CD14-positive monocyte (primary cell): Measurements from ENCODE around the gene PHOX2B. TPM values are rescaled to one million over a fixed set of nuclear protein-coding genes. Genes with fewer than 3 reads are reported as not detected.

Source experiments
- DNase-seq, 3 donors: peaks; one replicate each; pipeline ENCODE4 v3.0.0-alpha.2; 2011 to 2022
- H2AFZ ChIP-seq: 2 replicates; pipeline ENCODE4 v1.6.0; 2012; ENCODE audit warnings: mild to moderate bottlenecking, low read depth, low read length, inconsistent platforms; ENCODE audit not compliant: insufficient read depth, poor library complexity, severe bottlenecking
- H3K27ac ChIP-seq, 2 donors: 1 replicate in 1 of 2; 2 replicates in 1 of 2; pipeline ENCODE4 v1.5.1; 2012 to 2013; ENCODE audit warnings: low read length in 2 of 2, control low read depth in 1 of 2, inconsistent platforms in 1 of 2, low read depth in 1 of 2, mild to moderate bottlenecking in 1 of 2
- H3K27me3 ChIP-seq, 2 donors: one replicate each; pipeline versions ENCODE4 v1.6.0 to v1.6.1; 2011 to 2013; ENCODE audit warnings: low read length in 2 of 2; ENCODE audit not compliant: control insufficient read depth in 2 of 2, insufficient read depth in 2 of 2
- H3K36me3 ChIP-seq, 2 donors: replicated peaks in 1 of 2; 1 replicate in 1 of 2; 2 replicates in 1 of 2; pipeline versions ENCODE4 v1.5.1 to v1.6.1; 2012 to 2013; ENCODE audit warnings: low read length in 2 of 2, control low read depth in 1 of 2, inconsistent platforms in 1 of 2, mild to moderate bottlenecking in 1 of 2; ENCODE audit not compliant: insufficient read depth in 2 of 2, control insufficient read depth in 1 of 2
- H3K4me1 ChIP-seq, 2 donors: 1 replicate in 1 of 2; 2 replicates in 1 of 2; pipeline versions ENCODE4 v1.5.1 to v1.6.1; 2012 to 2013; ENCODE audit warnings: low read length in 2 of 2, control low read depth in 1 of 2, inconsistent platforms in 1 of 2, mild to moderate bottlenecking in 1 of 2, moderate library complexity in 1 of 2; ENCODE audit not compliant: insufficient read depth in 2 of 2, control insufficient read depth in 1 of 2
- H3K4me2 ChIP-seq: replicated peaks from 2 replicates; pipeline ENCODE3; 2012; ENCODE audit warnings: low read length, moderate library complexity, mild to moderate bottlenecking; ENCODE audit not compliant: poor library complexity, severe bottlenecking; ENCODE audit errors: extremely low read depth
- H3K4me3 ChIP-seq, 3 experiments: fragments of 200-600 bp in 1 of 3; sonication (generic) in 1 of 3; replicated peaks in 1 of 3; 1 replicate in 2 of 3; 2 replicates in 1 of 3; pipeline ENCODE4 v1.5.1; 2011 to 2013; ENCODE audit warnings: low read length in 3 of 3, mild to moderate bottlenecking in 3 of 3, control low read depth in 2 of 3, low read depth in 2 of 3, inconsistent platforms in 1 of 3, moderate library complexity in 1 of 3
- H3K79me2 ChIP-seq: 2 replicates; pipeline ENCODE4 v1.6.0; 2012; ENCODE audit warnings: mild to moderate bottlenecking, control low read depth, inconsistent platforms, low read length, moderate library complexity; ENCODE audit not compliant: insufficient read depth
- H3K9ac ChIP-seq: 2 replicates; pipeline ENCODE4 v1.6.0; 2017; ENCODE audit warnings: low read length, mild to moderate bottlenecking; ENCODE audit not compliant: insufficient read depth, poor library complexity, severe bottlenecking
- H3K9me3 ChIP-seq, 2 donors: replicated peaks in 1 of 2; 1 replicate in 1 of 2; 2 replicates in 1 of 2; pipeline versions ENCODE4 v1.5.1 to v1.6.1; 2012 to 2013; ENCODE audit warnings: low read length in 2 of 2, control low read depth in 1 of 2; ENCODE audit not compliant: control insufficient read depth in 1 of 2, insufficient read depth in 1 of 2
- H4K20me1 ChIP-seq: 2 replicates; pipeline ENCODE4 v1.6.0; 2012; ENCODE audit warnings: mild to moderate bottlenecking, low read length, control low read depth, moderate library complexity; ENCODE audit not compliant: insufficient read depth
- H3K27ac Mint-ChIP-seq, 7 donors: one replicate each; pipeline ENCODE4 v1.8.0; 2020; ENCODE audit warnings: mild to moderate bottlenecking in 7 of 7, mixed read lengths in 7 of 7, moderate library complexity in 6 of 7, inconsistent platforms in 2 of 7
- H3K27me3 Mint-ChIP-seq, 3 donors: one replicate each; pipeline ENCODE4 v1.8.0; 2021 to 2022; ENCODE audit warnings: low read depth in 3 of 3, mild to moderate bottlenecking in 3 of 3, mixed read lengths in 3 of 3, moderate library complexity in 3 of 3, inconsistent platforms in 1 of 3
- H3K36me3 Mint-ChIP-seq, 2 donors: one replicate each; pipeline ENCODE4 v1.8.0; 2020; ENCODE audit warnings: mixed read lengths in 2 of 2, inconsistent platforms in 1 of 2, mild to moderate bottlenecking in 1 of 2
- H3K4me1 Mint-ChIP-seq: one replicate; pipeline ENCODE4 v1.8.0; 2020; ENCODE audit warnings: mild to moderate bottlenecking, mixed read lengths
- H3K4me3 Mint-ChIP-seq, 2 donors: one replicate each; pipeline ENCODE4 v1.8.0; 2020; ENCODE audit warnings: mild to moderate bottlenecking in 2 of 2, mixed read lengths in 2 of 2, moderate library complexity in 1 of 2
- H3K9me3 Mint-ChIP-seq, 7 donors: one replicate each; pipeline ENCODE4 v1.8.0; 2020 to 2022; ENCODE audit warnings: mixed read lengths in 7 of 7, mild to moderate bottlenecking in 6 of 7, moderate library complexity in 6 of 7, inconsistent platforms in 2 of 7
- WGBS: methylation state at CpG from one replicate; pipeline ENCODE4 v1.1.5; 2013; ENCODE audit warnings: missing lambda C conversion rate; ENCODE audit not compliant: insufficient coverage; 5-methylcytosine and 5-hydroxymethylcytosine counted together
- intact Hi-C, 2 donors: fragments of 100-400 bp; cut with micrococcal nuclease; formaldehyde crosslinking; loops; one replicate each; pipeline versions ENCODE4 v1.15.0 to v1.15.1; 2023
- polyA plus RNA-seq, 3 donors: library from polyadenylated mRNA; depleted of rRNA in 1 of 3; unstranded in 2 of 3; stranded (reverse) in 1 of 3; fragments of 300-500 nt in 2 of 3; fragments of >200 nt in 1 of 3; fragmentation: Illumina TruSeq in 2 of 3; gene quantifications; 1 replicate in 2 of 3; 2 replicates in 1 of 3; pipeline ENCODE4 v1.2.3, GENCODE V29; 2012 to 2021
- TF ChIP-seq, protein P1 (sequence below): fragments of 200-600 bp; IDR thresholded peaks from one replicate; pipeline ENCODE4 v1.8.0; 2022; ENCODE audit warnings: antibody characterized with exemption, mild to moderate bottlenecking

Gene PHOX2B
- polyA plus RNA-seq, 3 donors, result not detected

DNA sequence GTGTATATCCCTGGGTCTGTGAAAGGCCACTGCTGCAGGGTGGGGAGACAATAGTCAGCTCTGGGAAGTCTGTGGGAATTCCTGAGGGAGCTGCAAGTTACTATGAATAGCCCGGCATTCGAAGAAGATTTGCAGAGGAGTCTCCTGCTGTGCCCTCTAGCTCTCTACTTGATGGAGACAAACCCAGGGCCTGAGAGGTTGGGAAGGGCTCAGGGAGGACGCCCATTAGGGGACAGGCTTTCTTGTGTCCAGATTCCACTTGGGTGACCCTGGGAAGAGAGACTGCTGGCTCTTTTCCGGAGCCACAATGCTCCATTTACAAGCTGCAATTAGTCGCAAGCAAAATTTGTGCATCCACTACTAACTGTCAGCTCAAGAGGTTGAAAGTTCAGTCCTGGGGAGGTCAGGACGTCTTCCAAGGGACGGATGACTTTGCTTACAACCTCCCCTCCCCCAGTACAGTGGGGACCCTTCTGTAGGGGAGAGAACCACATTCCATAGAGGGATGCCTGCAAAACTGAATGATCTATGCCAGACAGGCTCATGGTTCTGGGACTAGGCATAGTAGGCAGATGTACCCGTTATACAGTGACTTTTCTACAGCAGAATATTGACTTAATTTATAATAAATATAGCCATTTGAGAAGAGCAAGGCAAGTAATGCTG lies 48.2 kb upstream of the PHOX2B start:
- Mint-ChIP-seq H3K27me3 (peaks cover 3 to 20% (median 5%) of the 10 kb centered on the region in 3 donors), H3K36me3 (no peaks in the 10 kb centered on the region), H3K4me3 (no peak overlapping the region), H3K9me3 (peaks cover 0 to 6% (median 0%) of the 10 kb centered on the region in 7 donors), H3K4me1 (no peaks in the 10 kb centered on the region), H3K27ac (no peak overlapping the region)
- no peaks in the 10 kb centered on the region for H3K79me2 ChIP-seq
- no peaks in the 10 kb centered on the region for H3K9me3 ChIP-seq
- 37% methylated on average over 3 of the region's 8 CpGs for WGBS
- H4K20me1 ChIP-seq, result no peaks in the 10 kb centered on the region
- no peak overlapping the region for H3K27ac ChIP-seq
- no peak overlapping the region for H3K4me2 ChIP-seq
- intact Hi-C loops, result no loop called here
- H3K36me3 ChIP-seq, result no peaks in the 10 kb centered on the region
- peaks cover 4 to 10% of the 10 kb centered on the region in 2 donors for H3K27me3 ChIP-seq
- DNase-seq, result no peak
- no peaks in the 10 kb centered on the region for H3K4me1 ChIP-seq
- no peak overlapping the region for H3K9ac ChIP-seq
- TF ChIP-seq, protein P1, sequence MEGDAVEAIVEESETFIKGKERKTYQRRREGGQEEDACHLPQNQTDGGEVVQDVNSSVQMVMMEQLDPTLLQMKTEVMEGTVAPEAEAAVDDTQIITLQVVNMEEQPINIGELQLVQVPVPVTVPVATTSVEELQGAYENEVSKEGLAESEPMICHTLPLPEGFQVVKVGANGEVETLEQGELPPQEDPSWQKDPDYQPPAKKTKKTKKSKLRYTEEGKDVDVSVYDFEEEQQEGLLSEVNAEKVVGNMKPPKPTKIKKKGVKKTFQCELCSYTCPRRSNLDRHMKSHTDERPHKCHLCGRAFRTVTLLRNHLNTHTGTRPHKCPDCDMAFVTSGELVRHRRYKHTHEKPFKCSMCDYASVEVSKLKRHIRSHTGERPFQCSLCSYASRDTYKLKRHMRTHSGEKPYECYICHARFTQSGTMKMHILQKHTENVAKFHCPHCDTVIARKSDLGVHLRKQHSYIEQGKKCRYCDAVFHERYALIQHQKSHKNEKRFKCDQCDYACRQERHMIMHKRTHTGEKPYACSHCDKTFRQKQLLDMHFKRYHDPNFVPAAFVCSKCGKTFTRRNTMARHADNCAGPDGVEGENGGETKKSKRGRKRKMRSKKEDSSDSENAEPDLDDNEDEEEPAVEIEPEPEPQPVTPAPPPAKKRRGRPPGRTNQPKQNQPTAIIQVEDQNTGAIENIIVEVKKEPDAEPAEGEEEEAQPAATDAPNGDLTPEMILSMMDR, result no peak
- H3K4me3 ChIP-seq, result no peak overlapping the region
- no peak overlapping the region for H2AFZ ChIP-seq

GRCh38 chr4:41795796-41796385 lies 47.4 kb upstream of the PHOX2B start:
- Histone ChIP-seq H3K79me2 (no peaks in the 10 kb centered on the region), H2AFZ (no peak overlapping the region), H3K4me3 (no peak overlapping the region), H3K4me2 (no peak overlapping the region), H3K9me3 (no peaks in the 10 kb centered on the region), H3K4me1 (no peaks in the 10 kb centered on the region), H3K27me3 (peaks cover 6 to 10% of the 10 kb centered on the region in 2 donors), H4K20me1 (no peaks in the 10 kb centered on the region), H3K9ac (no peak overlapping the region), H3K27ac (no peak overlapping the region), H3K36me3 (no peaks in the 10 kb centered on the region)
- Mint-ChIP-seq H3K4me3 (no peak overlapping the region), H3K9me3 (peaks cover 0 to 3% (median 0%) of the 10 kb centered on the region in 7 donors), H3K4me1 (no peaks in the 10 kb centered on the region), H3K27ac (no peak overlapping the region), H3K36me3 (no peaks in the 10 kb centered on the region), H3K27me3 (peaks cover 0 to 20% (median 5%) of the 10 kb centered on the region in 3 donors)
- intact Hi-C loops, result no loop called here
- TF ChIP-seq, protein P1, result no peak
- WGBS, result no CpG with 5 or more reads among the region's 2 CpGs
- DNase-seq, result no peak
